NB4 (cell line): ENCODE measurements around the gene NCBP1.

ENCODE experiments used
- DNase-seq: peaks from one replicate; pipeline ENCODE4 v3.0.0; 2010; ENCODE audit warnings: low read depth
- H3K4me3 ChIP-seq: one replicate; pipeline ENCODE4 v1.5.1; 2011; ENCODE audit warnings: mild to moderate bottlenecking, low read depth, low read length, moderate library complexity
- CTCF ChIP-seq: IDR thresholded peaks from one replicate; pipeline ENCODE4 v1.5.1; 2012; ENCODE audit warnings: low read depth, low read length
- MYC ChIP-seq: IDR thresholded peaks from 2 replicates; pipeline ENCODE4 v1.6.1; 2011; ENCODE audit warnings: low read depth, low read length
- POLR2A ChIP-seq: IDR thresholded peaks from 2 replicates; pipeline ENCODE4 v1.6.1; 2011; ENCODE audit warnings: mild to moderate bottlenecking; ENCODE audit not compliant: insufficient read length; ENCODE audit errors: extremely low read depth
- TF ChIP-seq, protein P1 (sequence below): IDR thresholded peaks from 2 replicates; pipeline ENCODE4 v1.6.1; 2011; ENCODE audit warnings: low read depth, low read length

The NCBP1 gene

DNA sequence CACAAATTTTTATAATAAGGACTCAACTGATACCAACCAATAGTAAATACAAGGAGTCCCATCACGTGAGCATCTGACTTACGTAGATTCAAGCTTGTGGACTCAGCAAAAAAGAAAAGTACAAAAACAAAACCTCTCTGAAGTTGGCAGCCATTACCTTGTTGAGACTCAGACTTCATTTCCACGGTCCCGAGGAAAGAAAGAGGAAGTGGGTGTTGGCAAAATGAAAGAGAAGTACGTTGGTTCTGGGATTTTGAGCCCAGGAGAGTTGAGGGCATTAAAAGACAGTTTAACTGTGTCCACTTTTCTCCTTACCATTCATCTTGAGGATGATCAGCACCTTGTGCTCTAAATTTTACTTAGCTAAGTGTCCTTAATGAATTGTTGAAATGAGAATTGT is 26.7 kb downstream of the NCBP1 start:
- TF ChIP-seq CTCF (no peak), POLR2A (no peak), MYC (no peak)
- TF ChIP-seq, protein P1, sequence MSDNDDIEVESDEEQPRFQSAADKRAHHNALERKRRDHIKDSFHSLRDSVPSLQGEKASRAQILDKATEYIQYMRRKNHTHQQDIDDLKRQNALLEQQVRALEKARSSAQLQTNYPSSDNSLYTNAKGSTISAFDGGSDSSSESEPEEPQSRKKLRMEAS, result no peak
- no peak overlapping the region for H3K4me3 ChIP-seq
- peak; percentile 23 for DNase-seq

DNA sequence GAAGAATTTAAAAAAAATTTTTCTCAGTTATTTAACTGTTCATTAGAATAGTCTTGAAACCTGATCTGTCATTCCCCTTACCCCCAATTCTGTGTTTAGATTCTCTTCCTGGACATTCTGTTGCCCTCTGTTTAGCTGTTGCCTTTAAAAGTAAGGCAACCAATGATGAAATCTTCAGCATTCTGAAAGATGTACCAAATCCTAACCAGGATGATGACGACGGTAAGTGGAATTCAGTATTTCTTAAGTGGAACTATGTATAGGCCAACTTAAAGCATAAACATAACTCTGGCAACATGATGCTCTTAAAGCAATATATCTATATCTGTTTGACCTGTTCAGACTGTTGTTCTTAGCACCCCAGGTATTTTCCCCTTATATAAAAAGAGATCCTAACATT is 27.2 kb downstream of the NCBP1 start:
- TF ChIP-seq, protein P1, result no peak
- TF ChIP-seq POLR2A, result no peak
- TF ChIP-seq CTCF, result no peak
- TF ChIP-seq MYC, result no peak
- DNase-seq, result no peak
- H3K4me3 ChIP-seq, result no peak overlapping the region

DNA sequence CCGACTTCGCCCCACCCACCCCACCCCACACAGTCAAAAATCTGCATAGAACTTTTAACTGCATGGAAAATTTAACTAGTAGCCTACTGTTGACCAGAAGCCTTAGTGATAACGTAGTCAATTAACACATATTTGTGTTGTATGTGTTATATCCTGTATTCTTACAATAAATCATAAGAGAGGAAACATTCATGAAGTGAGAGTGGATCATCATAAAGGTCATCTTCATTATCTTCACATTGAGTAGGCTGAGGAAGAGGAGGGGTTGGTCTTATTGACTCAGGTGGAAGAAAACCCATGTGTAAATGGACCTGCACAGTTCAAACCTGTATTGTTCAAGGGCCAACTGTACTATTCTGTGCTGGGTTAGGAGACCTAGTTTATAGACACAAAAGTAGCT is 32.1 kb downstream of the NCBP1 start:
- TF ChIP-seq CTCF, result no peak
- no peak for TF ChIP-seq POLR2A
- TF ChIP-seq MYC, result no peak
- H3K4me3 ChIP-seq, result no peak overlapping the region

GRCh38 chr9:97666907-97667686 is 33.5 kb downstream of the NCBP1 start:
- peak; percentile 6 for DNase-seq
- TF ChIP-seq POLR2A (no peak), CTCF (no peak), MYC (no peak)
- TF ChIP-seq, protein P1, result no peak
- H3K4me3 ChIP-seq, result no peak overlapping the region

More for the DNA sequence above, 32.1 kb downstream of the NCBP1 start:
- DNase-seq, result no peak

- TF ChIP-seq MYC, result no peak
- TF ChIP-seq POLR2A, result no peak
- TF ChIP-seq CTCF, result no peak
- TF ChIP-seq, protein P1, result no peak
- DNase-seq, result no peak
- H3K4me3 ChIP-seq, result no peak overlapping the region
These were observed 34.9 kb downstream of the NCBP1 start for GRCh38 chr9:97668485-97668884.

DNA sequence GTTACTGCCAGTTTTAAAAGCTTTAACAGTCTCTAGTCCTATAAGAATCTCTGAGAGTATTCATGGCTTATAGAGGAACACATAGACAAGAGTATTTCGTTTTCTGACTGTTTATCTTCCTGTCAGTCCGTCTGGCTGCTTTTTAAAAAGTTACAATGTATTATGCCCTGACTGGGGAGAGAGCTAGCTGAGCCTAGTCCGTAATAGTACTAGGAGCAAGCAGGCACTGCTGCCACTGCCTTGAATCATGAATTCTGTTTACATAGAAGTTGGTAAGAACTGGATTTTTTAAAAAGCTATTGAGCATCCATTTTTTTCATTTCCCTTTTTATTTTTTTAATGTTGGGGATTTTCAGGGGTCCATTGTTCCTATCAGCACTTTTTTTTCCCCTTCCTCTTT is 37.0 kb downstream of the NCBP1 start:
- DNase-seq, result no peak
- TF ChIP-seq, protein P1, result no peak
- no peak overlapping the region for H3K4me3 ChIP-seq
